K562 (cell line): Measurements from ENCODE around the gene ZSCAN21. TPM values are rescaled to one million over a fixed set of nuclear protein-coding genes. Genes with fewer than 3 reads are reported as not detected.

Experiments
- AFF1 ChIP-seq, 2 experiments: fragments of 450-650 bp; IDR thresholded peaks; 2 replicates each; pipeline ENCODE4 v1.6.1; 2018; ENCODE audit warnings: mild to moderate bottlenecking in 2 of 2, low read depth in 1 of 2; ENCODE audit not compliant: partially characterized antibody in 2 of 2
- ATF7 ChIP-seq: fragments of 450-650 bp; IDR thresholded peaks from 2 replicates; pipeline ENCODE4 v1.7.1; 2014; ENCODE audit warnings: mild to moderate bottlenecking, moderate library complexity
- BCL6 ChIP-seq: fragments of 250-450 bp; sonication (Bioruptor Pico); IDR thresholded peaks from 2 replicates; pipeline ENCODE4 v1.4.0; 2020
- BHLHE40 ChIP-seq: IDR thresholded peaks from 2 replicates; pipeline ENCODE4 v1.6.1; 2011; ENCODE audit warnings: low read length, improper control_type of control experiment
- BRCA1 ChIP-seq, 2 experiments: fragments of 450-650 bp in 1 of 2; sonication (generic) in 1 of 2; formaldehyde crosslinking in 1 of 2; IDR thresholded peaks; 2 replicates each; pipeline versions ENCODE4 v1.5.0 to v1.6.1; 2017 to 2020; ENCODE audit warnings: mild to moderate bottlenecking in 1 of 2, missing genetic modification reagents in 1 of 2
- CBFA2T2 ChIP-seq: fragments of 450-650 bp; conservative IDR thresholded peaks from 2 replicates; pipeline ENCODE4 v1.6.1; 2017; ENCODE audit warnings: mild to moderate bottlenecking
- FIP1L1 ChIP-seq: fragments of 200-400 bp; formaldehyde crosslinking; IDR thresholded peaks from 2 replicates; pipeline ENCODE4 v1.6.1; 2018; ENCODE audit warnings: mild to moderate bottlenecking, low read depth, low read length; ENCODE audit not compliant: poor library complexity, severe bottlenecking
- GABPB2 ChIP-seq: fragments of 250-450 bp; sonication (Bioruptor Pico); conservative IDR thresholded peaks from 2 replicates; pipeline ENCODE4 v1.5.1; 2021; ENCODE audit warnings: mild to moderate bottlenecking
- GTF2F1 ChIP-seq: IDR thresholded peaks from 2 replicates; pipeline ENCODE4 v1.6.1; 2011; ENCODE audit warnings: low read depth, low read length, improper control_type of control experiment
- HDGF ChIP-seq: fragments of 450-650 bp; IDR thresholded peaks from 2 replicates; pipeline ENCODE4 v1.6.1; 2016
- HOMEZ ChIP-seq: fragments of 250-450 bp; sonication (Bioruptor Pico); IDR thresholded peaks from 2 replicates; pipeline ENCODE4 v1.4.0; 2020; ENCODE audit warnings: mild to moderate bottlenecking, moderate library complexity
- HOXB6 ChIP-seq: fragments of 250-450 bp; sonication (Bioruptor Pico); IDR thresholded peaks from 2 replicates; pipeline ENCODE4 v1.5.1; 2022; ENCODE audit warnings: mild to moderate bottlenecking, borderline replicate concordance
- MCM7 ChIP-seq, 2 experiments: fragments of 450-650 bp; IDR thresholded peaks; 2 replicates each; pipeline ENCODE4 v1.6.1; 2016 to 2018
- POLR2A ChIP-seq: fragments of 450-650 bp; conservative IDR thresholded peaks from 2 replicates; pipeline ENCODE4 v1.6.1; 2016
- PREB ChIP-seq: sonication (generic); formaldehyde crosslinking; IDR thresholded peaks from 2 replicates; pipeline ENCODE4 v1.8.1; 2023; ENCODE audit warnings: mild to moderate bottlenecking, missing genetic modification reagents
- TBL1XR1 ChIP-seq, 2 experiments: IDR thresholded peaks; 2 replicates each; pipeline ENCODE4 v1.6.1; 2012; ENCODE audit warnings: improper control_type of control experiment in 2 of 2, low read length in 2 of 2, mild to moderate bottlenecking in 1 of 2
- TGIF2 ChIP-seq: sonication (generic); formaldehyde crosslinking; IDR thresholded peaks from 2 replicates; pipeline ENCODE4 v1.8.1; 2022; ENCODE audit warnings: mild to moderate bottlenecking, missing genetic modification reagents, moderate library complexity
- ZBTB17 ChIP-seq: fragments of 450-650 bp; formaldehyde crosslinking; IDR thresholded peaks from 2 replicates; pipeline ENCODE4 v1.4.0; 2020; ENCODE audit warnings: mild to moderate bottlenecking
- ZHX1 ChIP-seq: fragments of 150-350 bp; conservative IDR thresholded peaks from 2 replicates; pipeline ENCODE4 v1.6.1; 2014; ENCODE audit warnings: low read length
- ZNF121 ChIP-seq: sonication (generic); formaldehyde crosslinking; conservative IDR thresholded peaks from 2 replicates; pipeline ENCODE4 v1.8.0; 2022; ENCODE audit warnings: missing genetic modification reagents
- ZNF263 ChIP-seq: sonication (generic); formaldehyde crosslinking; IDR thresholded peaks from 2 replicates; pipeline ENCODE4 v1.8.0; 2022; ENCODE audit warnings: mild to moderate bottlenecking, missing genetic modification reagents, borderline replicate concordance
- polyA plus RNA-seq, 8 experiments: library from polyadenylated mRNA; depleted of rRNA in 4 of 8; stranded (reverse) in 5 of 8; unstranded in 3 of 8; fragments of >200 nt; fragmentation: Nextera tagmentation in 2 of 8; fragmentation: Illumina TruSeq in 1 of 8; extraction: Ambion mirVana in 2 of 8; extraction: Trizol in 1 of 8; gene quantifications; 2 replicates each; pipeline versions ENCODE4 v1.2.1 to v1.2.3, GENCODE V29; 2011 to 2014; ENCODE audit warnings: inconsistent platforms in 1 of 8, missing spikeins in 1 of 8
- total RNA-seq, 7 experiments: library from RNA; depleted of rRNA in 6 of 7; stranded (reverse); fragments of >200 nt in 6 of 7; fragmentation: Illumina TruSeq in 2 of 7; extraction: Trizol in 2 of 7; gene quantifications; 2 replicates each; pipeline versions ENCODE4 v1.2.1 to v1.2.3, GENCODE V29; 2011 to 2021; ENCODE audit warnings: low replicate concordance in 1 of 7

ZSCAN21 gene
- total and polyA plus RNA-seq, 9 of the 15 experiments (the other 6 are each of a cell fraction or from before 2014, with no cell fraction given): 5.9 to 15.5 (median 13.2) TPM

GRCh38 chr7:100081535-100082102 lies 32.0 kb downstream of the ZSCAN21 start, which contains the start of gene ZNF3 (continued):
- TF ChIP-seq BRCA1 (IDR thresholded peaks at IDR 0.05) (no peak), BRCA1 (CRISPR knock-in tag; IDR thresholded peaks at IDR 0.05) (no peak), TBL1XR1 (IDR thresholded peaks at IDR 0.05; ENCODE audit: low read length in 2 of 2) (peak in 1 of 2 experiments; percentile 85; a peak in 3 of 4 replicates), POLR2A (peak; percentile 84), CBFA2T2 (no peak), ZBTB17 (CRISPR knock-in tag) (peak; percentile 98), TGIF2 (CRISPR knock-in tag) (peak; percentile 60; the same call in 1 of the 2 replicates), ZHX1 (no peak), ATF7 (peak; percentile 91), GTF2F1 (0 out of 2 replicates have a peak, but pooled peaks have one; percentile 51), BCL6 (CRISPR knock-in tag) (no peak), FIP1L1 (peak; percentile 97), GABPB2 (CRISPR knock-in tag) (no peak), HDGF (no peak), MCM7 (IDR thresholded peaks at IDR 0.05) (no peak), ZNF263 (CRISPR knock-in tag) (peak; percentile 69; the same call in 1 of the 2 replicates), PREB (CRISPR knock-in tag) (no peak), BHLHE40 (peak; percentile 76), AFF1 (IDR thresholded peaks at IDR 0.05; ENCODE audit: low read depth in 1 of 2, partially characterized antibody in 2 of 2) (no peak), ZNF121 (CRISPR knock-in tag) (no peak), HOXB6 (CRISPR knock-in tag) (no peak), HOMEZ (no peak)
